ENCODE measurements around the gene FAM222A.

The FAM222A gene

GRCh38 chr12:109727039-109727723 lies 13.6 kb downstream of the FAM222A start:
- DNase-seq = no peak

- DNase-seq = no peak
Measured at GRCh38 chr12:109727746-109728726, 14.4 kb downstream of the FAM222A start.

GRCh38 chr12:109728921-109729320 lies 15.3 kb downstream of the FAM222A start:
- no peak for DNase-seq

GRCh38 chr12:109729371-109729781 lies 15.8 kb downstream of the FAM222A start:
- DNase-seq = no peak

GRCh38 chr12:109729801-109730200 lies 16.2 kb downstream of the FAM222A start:
- no peak for DNase-seq

GRCh38 chr12:109730306-109731145 lies 16.9 kb downstream of the FAM222A start:
- no peak for DNase-seq

GRCh38 chr12:109731231-109731731 lies 17.7 kb downstream of the FAM222A start:
- DNase-seq = no peak

- no peak for DNase-seq
Measured at GRCh38 chr12:109731806-109732205, 18.2 kb downstream of the FAM222A start.

- DNase-seq = no peak
Measured at GRCh38 chr12:109732321-109733305, 19.0 kb downstream of the FAM222A start.

- DNase-seq = no peak
Measured at GRCh38 chr12:109734219-109735000, 20.8 kb downstream of the FAM222A start.

- no peak for DNase-seq
Measured at GRCh38 chr12:109735051-109735521, 21.5 kb downstream of the FAM222A start.

GRCh38 chr12:109735825-109736551 lies 22.4 kb downstream of the FAM222A start:
- no peak for DNase-seq

- DNase-seq = no peak
Measured at GRCh38 chr12:109736552-109737108, 23.0 kb downstream of the FAM222A start.

- no peak for DNase-seq
Measured at GRCh38 chr12:109737126-109737525, 23.5 kb downstream of the FAM222A start.

GRCh38 chr12:109737631-109738030 lies 24.0 kb downstream of the FAM222A start:
- no peak for DNase-seq

- DNase-seq = no peak
Measured at GRCh38 chr12:109738209-109738608, 24.6 kb downstream of the FAM222A start.

GRCh38 chr12:109738878-109739665 lies 25.4 kb downstream of the FAM222A start:
- no peak for DNase-seq

Measured in CD4-positive, alpha-beta T cell treated with Interleukin-4 for 4 hours (primary cell).